GM23248 (cell line): ENCODE results near the gene STPG1. TPM values are rescaled to one million over a fixed set of nuclear protein-coding genes. Genes with fewer than 3 reads are reported as not detected.
A peak's percentile ranks its signal among the peaks of the same experiment; 100 is the strongest.

Source experiments
- DNase-seq: peaks from one replicate; pipeline ENCODE4 v3.0.0-alpha.2; 2015
- H2AFZ ChIP-seq: fragments of 200-600 bp; sonication (generic); 2 replicates; pipeline ENCODE4 v1.6.1; 2016; ENCODE audit warnings: antibody characterized with exemption
- H3F3A ChIP-seq: fragments of 200-600 bp; sonication (generic); 2 replicates; pipeline ENCODE4 v1.6.1; 2016; ENCODE audit warnings: mild to moderate bottlenecking, antibody characterized with exemption, mixed run types; ENCODE audit not compliant: insufficient read depth
- H3K27ac ChIP-seq: fragments of 200-600 bp; sonication (generic); 2 replicates; pipeline ENCODE4 v1.5.1; 2016; ENCODE audit warnings: mild to moderate bottlenecking
- H3K27me3 ChIP-seq: fragments of 200-600 bp; sonication (generic); replicated peaks from 2 replicates; pipeline ENCODE4 v1.6.1; 2016; ENCODE audit warnings: mild to moderate bottlenecking; ENCODE audit not compliant: insufficient read depth
- H3K36me3 ChIP-seq: fragments of 200-600 bp; sonication (generic); 2 replicates; pipeline ENCODE4 v1.6.1; 2016; ENCODE audit warnings: low read depth, mild to moderate bottlenecking
- H3K4me1 ChIP-seq: fragments of 200-600 bp; sonication (generic); 2 replicates; pipeline ENCODE4 v1.6.1; 2016; ENCODE audit warnings: mild to moderate bottlenecking; ENCODE audit not compliant: insufficient read depth
- H3K4me2 ChIP-seq: fragments of 200-600 bp; sonication (generic); one replicate; pipeline ENCODE4 v1.6.1; 2016; ENCODE audit warnings: mild to moderate bottlenecking; ENCODE audit not compliant: unreplicated experiment
- H3K4me3 ChIP-seq: fragments of 200-600 bp; sonication (generic); 2 replicates; pipeline ENCODE4 v1.5.1; 2016; ENCODE audit warnings: mild to moderate bottlenecking
- H3K79me2 ChIP-seq: fragments of 200-600 bp; sonication (generic); 2 replicates; pipeline ENCODE4 v1.6.1; 2016; ENCODE audit warnings: mild to moderate bottlenecking; ENCODE audit not compliant: insufficient read depth
- H3K9ac ChIP-seq: fragments of 200-600 bp; sonication (generic); 2 replicates; pipeline ENCODE4 v1.6.1; 2016; ENCODE audit warnings: mild to moderate bottlenecking
- H3K9me2 ChIP-seq: fragments of 200-600 bp; sonication (generic); 2 replicates; pipeline ENCODE4 v1.6.1; 2016; ENCODE audit warnings: mixed run types, mild to moderate bottlenecking, moderate library complexity; ENCODE audit not compliant: insufficient read depth
- H3K9me3 ChIP-seq: fragments of 200-600 bp; sonication (generic); one replicate; pipeline ENCODE4 v1.6.1; 2017; ENCODE audit warnings: low read depth
- H4K20me1 ChIP-seq: fragments of 200-600 bp; sonication (generic); 2 replicates; pipeline ENCODE4 v1.6.0; 2016; ENCODE audit not compliant: insufficient read depth
- EZH2 ChIP-seq: fragments of 200-600 bp; sonication (generic); IDR thresholded peaks from 2 replicates; pipeline ENCODE4 v1.6.1; 2018; ENCODE audit warnings: antibody characterized with exemption, mild to moderate bottlenecking; ENCODE audit not compliant: insufficient read depth, poor library complexity, severe bottlenecking
- EZH2phosphoT487 ChIP-seq: fragments of 200-600 bp; sonication (generic); IDR thresholded peaks from 2 replicates; pipeline ENCODE4 v1.6.1; 2018; ENCODE audit warnings: antibody characterized with exemption, moderate library complexity, mild to moderate bottlenecking, low read depth; ENCODE audit not compliant: insufficient read depth
- WGBS, 2 experiments: methylation state at CpG; one replicate each; pipeline ENCODE4 v1.1.6; 2015 to 2017; ENCODE audit warnings: low lambda C conversion rate in 2 of 2, low coverage in 1 of 2; ENCODE audit errors: missing lambda C conversion rate in 2 of 2; 5-methylcytosine and 5-hydroxymethylcytosine counted together
- in situ Hi-C: fragments of 300-500 bp; cut with MboI; formaldehyde crosslinking; loops from 2 replicates; pipeline ENCODE4 v1.15.0; 2020
- polyA plus RNA-seq: library from polyadenylated mRNA; unstranded; fragments of >200 nt; fragmentation: Nextera tagmentation; extraction: Ambion mirVana; gene quantifications from 2 replicates; pipeline ENCODE4 v1.2.1, GENCODE V29; 2016
- total RNA-seq: library from RNA; depleted of rRNA; stranded (reverse); fragments of >200 nt; shearing (Covaris generic); gene quantifications from 2 replicates; pipeline ENCODE4 v1.2.3, GENCODE V29; 2014

Gene STPG1
- total and polyA plus RNA-seq, 2 experiments from 2014 or later: 7.9 to 9.2 TPM

- no peaks in the 10 kb centered on the region; the same call in 1 of the 2 replicates for H3K36me3 ChIP-seq
- no peak overlapping the region for H3K4me3 ChIP-seq
- H3K27ac ChIP-seq: no peak overlapping the region
- no peaks in the 10 kb centered on the region for H3K9me3 ChIP-seq
- WGBS, 2 experiments: 96 to 98% methylated on average over 5 of the region's 5 CpGs
- no peak overlapping the region for H3K4me2 ChIP-seq
- H3K79me2 ChIP-seq: no peaks in the 10 kb centered on the region
- peaks cover 25% of the 10 kb centered on the region for H3K4me1 ChIP-seq
- H3K9ac ChIP-seq: no peak overlapping the region
- DNase-seq: no peak
- in situ Hi-C loops: no loop called here
- no peaks in the 10 kb centered on the region for H3K9me2 ChIP-seq
- no peaks in the 10 kb centered on the region for H4K20me1 ChIP-seq
- H2AFZ ChIP-seq: no peak overlapping the region
- TF ChIP-seq EZH2phosphoT487 (no peak), EZH2 (no peak)
- H3F3A ChIP-seq: peaks cover 32% of the 10 kb centered on the region
- no peaks in the 10 kb centered on the region for H3K27me3 ChIP-seq
Observed at GRCh38 chr1:24380508-24380907, 33.1 kb downstream of the STPG1 start.

GRCh38 chr1:24379733-24380315 is 33.8 kb downstream of the STPG1 start:
- in situ Hi-C loops: no loop called here
- Histone ChIP-seq H3K79me2 (no peaks in the 10 kb centered on the region), H3K27ac (no peak overlapping the region), H3K9me3 (no peaks in the 10 kb centered on the region), H3F3A (peaks cover 26% of the 10 kb centered on the region), H4K20me1 (no peaks in the 10 kb centered on the region), H3K9me2 (no peaks in the 10 kb centered on the region), H2AFZ (no peak overlapping the region), H3K9ac (no peak overlapping the region), H3K4me1 (peaks cover 18% of the 10 kb centered on the region), H3K27me3 (no peaks in the 10 kb centered on the region), H3K4me3 (no peak overlapping the region), H3K36me3 (no peaks in the 10 kb centered on the region; the same call in 1 of the 2 replicates), H3K4me2 (no peak overlapping the region)
- WGBS, 2 experiments: 76 to 80% methylated on average over 8 of the region's 8 CpGs
- peak; percentile 77 for DNase-seq
- TF ChIP-seq EZH2phosphoT487 (no peak), EZH2 (no peak)

- Histone ChIP-seq H3K9me3 (no peaks in the 10 kb centered on the region), H3K27ac (no peak overlapping the region), H3K27me3 (no peaks in the 10 kb centered on the region), H3K4me1 (peaks cover 6% of the 10 kb centered on the region; the same call in 1 of the 2 replicates), H3K9ac (no peak overlapping the region), H3K9me2 (no peaks in the 10 kb centered on the region), H3K79me2 (no peaks in the 10 kb centered on the region), H3F3A (peaks cover 6% of the 10 kb centered on the region), H3K4me3 (no peak overlapping the region), H3K4me2 (no peak overlapping the region), H2AFZ (no peak overlapping the region), H4K20me1 (no peaks in the 10 kb centered on the region), H3K36me3 (no peaks in the 10 kb centered on the region; the same call in 1 of the 2 replicates)
- WGBS, 2 experiments: 87 to 88% methylated on average over 13 of the region's 13 CpGs
- TF ChIP-seq EZH2phosphoT487: no peak
- TF ChIP-seq EZH2: no peak
- no peak for DNase-seq
- in situ Hi-C loops: no loop called here
Observed at GRCh38 chr1:24374891-24375786, 38.4 kb downstream of the STPG1 start.

GRCh38 chr1:24373710-24374109 is 39.9 kb downstream of the STPG1 start:
- in situ Hi-C loops: no loop called here
- no peak overlapping the region for H3K9ac ChIP-seq
- no peaks in the 10 kb centered on the region for H3K9me3 ChIP-seq

More at GRCh38 chr1:24373710-24374109, 39.9 kb downstream of the STPG1 start:
- Histone ChIP-seq H3K79me2 (no peaks in the 10 kb centered on the region), H3K4me2 (no peak overlapping the region), H4K20me1 (no peaks in the 10 kb centered on the region), H3K27me3 (no peaks in the 10 kb centered on the region), H3K36me3 (no peaks in the 10 kb centered on the region; the same call in 1 of the 2 replicates), H3K9me2 (no peaks in the 10 kb centered on the region), H3F3A (peaks cover 8% of the 10 kb centered on the region), H2AFZ (no peak overlapping the region), H3K4me1 (peaks cover 9% of the 10 kb centered on the region), H3K27ac (no peak overlapping the region), H3K4me3 (no peak overlapping the region)
- no peak for DNase-seq
- no peak for TF ChIP-seq EZH2phosphoT487
- TF ChIP-seq EZH2: no peak
- WGBS, 2 experiments: 88 to 94% methylated on average over 8 of the region's 8 CpGs
